DMS153 treated with DMSO at 0.1 percent for 48 hours (cell line): ENCODE measurements around the gene ACVR1.

Experiments used
- DNase-seq: peaks from one replicate; lab custom pipeline; 2025; ENCODE audit not compliant: unreplicated experiment; lab: John Stamatoyannopoulos, UW

The ACVR1 gene

DNA sequence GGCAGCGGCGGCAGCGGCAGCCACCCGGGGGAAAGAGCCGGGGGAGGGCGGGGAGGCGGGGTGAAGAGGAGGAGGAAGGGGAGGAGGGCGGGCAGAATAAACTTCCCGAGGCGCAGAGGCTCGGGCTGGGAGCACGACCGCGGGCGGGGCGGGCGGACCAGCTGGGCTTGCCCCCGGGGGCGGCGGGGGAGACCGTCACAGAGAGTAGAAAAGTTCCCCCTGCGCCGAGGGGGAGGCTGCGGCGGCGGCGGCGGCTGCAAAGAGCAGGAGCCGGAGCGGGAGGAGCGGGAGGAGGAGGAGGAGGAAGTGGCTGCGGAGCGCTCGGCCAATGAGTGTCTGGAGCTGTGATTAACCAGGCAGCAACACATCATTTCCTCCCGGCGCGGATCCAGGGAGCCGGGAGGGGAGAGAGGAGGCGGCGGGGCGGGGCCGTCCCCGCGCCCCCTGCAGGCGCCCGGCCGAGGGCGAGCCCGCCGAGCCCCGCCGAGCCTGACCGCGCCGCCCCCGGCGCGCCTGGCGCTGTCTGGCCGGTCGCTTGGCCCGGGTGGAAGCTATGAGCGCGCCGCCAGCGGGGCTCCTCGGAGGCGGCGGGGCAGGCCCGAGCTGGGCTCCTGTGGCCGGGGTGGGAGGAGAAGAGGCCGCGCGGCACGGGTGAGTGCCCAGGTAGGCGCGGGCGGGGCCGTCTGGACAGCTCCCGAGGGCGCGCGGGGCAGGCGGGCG lies at the start of gene ACVR1:
Gene ACVR1, minus strand, starts transcription at position 265 of the 720 bp plus-strand sequence. CDS start 76,837 bp downstream, outside the sequence.
- DNase-seq: peak; percentile 90

DNA sequence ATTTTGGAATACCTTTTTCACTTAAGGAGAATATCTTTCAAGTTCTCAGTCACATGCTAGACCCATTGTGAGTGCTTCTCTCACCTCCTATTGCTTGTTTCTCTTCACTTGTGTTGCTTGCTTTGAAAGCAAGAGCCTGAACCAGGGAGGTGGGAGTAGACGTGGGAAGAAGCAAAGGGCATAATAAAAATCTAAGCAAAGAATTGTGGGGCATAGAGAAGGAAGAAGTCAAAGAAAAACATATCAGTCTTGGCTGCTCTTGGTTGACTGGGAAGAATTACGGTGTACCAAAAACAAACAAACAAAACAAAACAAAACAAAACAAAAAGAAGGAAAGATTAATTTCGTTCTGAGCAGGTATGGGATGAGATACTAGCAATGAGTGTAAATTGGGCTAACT lies 48.9 kb upstream of the ACVR1 start:
- DNase-seq: no peak

DNA sequence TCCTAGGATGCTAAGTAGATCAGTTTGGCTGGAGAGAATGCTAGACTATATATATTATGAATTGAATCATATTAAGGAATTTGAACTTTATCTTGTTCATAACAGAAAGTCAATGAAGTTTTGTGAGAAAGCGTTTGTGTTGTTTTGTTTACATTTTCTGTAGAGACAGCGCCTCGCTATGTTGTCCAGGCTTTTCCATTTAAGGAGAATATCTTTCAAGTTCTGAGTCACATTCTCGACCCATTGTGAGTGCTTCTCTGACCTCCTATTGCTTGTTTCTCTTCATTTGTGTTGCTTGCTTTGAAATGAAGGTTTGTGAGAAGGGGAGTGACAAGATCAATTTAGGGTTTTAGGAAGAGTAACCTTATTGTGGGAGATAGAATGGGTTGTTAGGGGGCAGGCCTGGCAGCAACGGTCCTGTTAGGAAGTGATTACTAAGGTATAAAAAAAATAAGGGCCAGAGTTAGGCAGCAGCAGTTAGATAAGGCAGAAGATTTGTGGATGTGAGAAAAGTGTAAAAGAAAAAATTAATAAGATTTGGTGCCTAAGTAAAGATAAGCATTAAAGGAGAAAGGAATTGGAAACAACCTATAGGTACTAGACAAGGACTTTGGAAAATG lies 47.6 kb upstream of the ACVR1 start:
- DNase-seq: no peak

DNA sequence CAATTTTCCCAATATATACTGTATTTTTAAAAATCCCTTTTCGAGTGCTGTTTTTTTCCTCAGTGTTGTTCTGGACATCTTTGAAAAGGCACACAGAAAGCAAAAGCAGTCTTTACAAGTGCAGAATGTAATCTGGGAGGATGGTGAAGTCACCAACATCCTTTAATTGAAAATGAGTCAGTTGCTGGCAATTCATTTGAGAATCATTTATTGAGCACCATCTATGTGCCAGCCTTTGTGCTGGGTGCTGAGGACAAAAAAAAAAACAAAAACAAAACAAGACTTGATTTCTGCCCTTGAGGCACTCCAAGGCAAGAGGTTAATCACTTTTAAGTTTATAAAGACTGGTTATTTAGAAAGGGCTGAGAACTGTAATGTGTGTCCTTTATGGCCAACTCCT lies 46.7 kb upstream of the ACVR1 start:
- no peak for DNase-seq

DNA sequence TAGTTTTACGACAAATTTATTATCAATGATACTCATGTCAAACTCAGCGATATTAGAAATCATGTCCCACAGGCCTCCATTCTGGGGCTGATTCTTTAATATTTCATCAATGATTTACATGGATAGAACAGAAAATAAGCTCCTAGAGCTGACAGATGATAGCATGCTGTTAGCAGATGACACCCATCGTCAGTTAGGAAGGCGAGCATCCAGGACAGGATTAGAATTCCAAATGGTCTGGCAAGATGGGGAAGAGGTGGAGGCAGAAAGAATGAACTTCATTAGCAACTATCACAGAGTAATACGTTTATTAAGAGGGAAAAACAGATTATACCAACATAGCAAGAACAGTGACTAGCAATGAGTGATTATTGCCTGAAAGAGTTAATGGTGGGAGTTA lies 46.2 kb upstream of the ACVR1 start:
- no peak for DNase-seq

DNA sequence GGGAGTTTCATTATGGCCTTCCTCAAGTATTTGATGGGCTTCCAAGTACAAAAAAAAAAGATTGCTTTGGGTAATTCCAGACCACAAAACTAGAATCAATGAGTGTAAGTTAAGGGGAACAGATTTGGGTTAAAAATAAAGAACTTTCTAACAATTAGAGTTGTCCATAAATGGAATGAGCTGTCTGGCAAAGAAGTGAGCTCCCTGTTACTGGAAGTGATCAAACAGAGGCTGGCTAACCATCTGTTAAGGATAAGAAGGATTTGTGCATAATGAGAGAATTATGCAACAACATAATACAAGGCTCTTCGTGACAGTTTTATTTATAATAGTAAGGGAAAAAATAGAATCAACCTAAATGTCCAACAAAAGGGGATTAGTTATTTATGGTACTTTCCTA lies 44.6 kb upstream of the ACVR1 start:
- no peak for DNase-seq

DNA sequence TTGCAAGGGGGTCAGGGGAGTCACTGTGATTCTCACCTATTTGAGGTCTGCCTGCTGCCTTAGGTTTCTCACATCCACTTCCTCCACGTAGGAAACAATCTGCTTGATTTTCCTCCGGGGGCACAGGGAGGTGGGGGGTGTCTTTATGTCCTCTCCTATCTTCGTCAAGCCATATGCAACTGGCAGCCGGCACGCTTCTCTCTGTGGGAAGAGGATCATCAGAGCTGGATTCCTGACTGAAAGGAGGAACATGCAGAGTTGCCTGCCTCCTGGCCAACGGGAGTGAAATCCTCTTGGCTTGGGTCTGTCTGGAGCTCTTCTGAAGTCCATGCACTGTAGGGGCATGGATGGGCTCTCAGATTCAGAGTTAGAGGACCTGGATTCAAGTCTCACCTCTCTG lies 43.1 kb upstream of the ACVR1 start:
- no peak for DNase-seq

DNA sequence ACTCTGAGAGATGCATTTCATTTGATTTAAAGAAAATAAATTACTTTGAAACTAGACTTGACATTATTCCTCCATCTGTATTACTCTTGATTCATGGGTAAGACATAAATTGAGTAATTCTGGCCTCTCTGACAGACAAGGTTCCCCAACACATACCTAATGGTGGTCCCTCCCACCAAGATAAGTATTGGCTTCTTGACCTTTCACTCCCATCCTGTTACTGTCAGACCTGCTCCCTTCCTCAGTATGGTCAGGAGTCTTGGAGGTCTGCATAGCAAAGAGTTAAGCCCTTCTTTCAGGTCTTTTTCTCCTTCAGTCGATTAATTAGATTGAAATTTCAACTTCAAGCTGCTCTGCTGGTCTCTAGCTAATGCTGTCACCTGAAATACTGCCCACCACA lies 42.2 kb upstream of the ACVR1 start:
- DNase-seq: no peak

DNA sequence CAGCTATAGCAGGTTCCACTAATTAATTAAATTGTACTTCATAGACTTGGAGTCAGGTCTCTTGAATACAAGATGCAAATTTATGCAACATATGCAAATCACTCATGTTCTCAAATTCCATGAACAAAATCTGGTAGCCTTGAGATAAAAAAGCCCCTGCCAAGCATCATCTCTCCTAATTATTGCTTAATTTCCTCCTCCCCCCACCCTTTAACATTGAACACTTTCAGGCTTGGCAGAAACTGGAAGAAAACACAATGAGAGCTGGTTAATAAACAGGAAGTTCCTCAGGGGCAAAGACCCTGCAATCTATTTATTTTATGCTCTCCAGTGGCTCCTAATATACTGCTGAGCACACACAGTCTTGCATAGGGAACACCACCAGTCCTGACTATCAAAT lies 35.6 kb upstream of the ACVR1 start:
- DNase-seq: no peak

DNA sequence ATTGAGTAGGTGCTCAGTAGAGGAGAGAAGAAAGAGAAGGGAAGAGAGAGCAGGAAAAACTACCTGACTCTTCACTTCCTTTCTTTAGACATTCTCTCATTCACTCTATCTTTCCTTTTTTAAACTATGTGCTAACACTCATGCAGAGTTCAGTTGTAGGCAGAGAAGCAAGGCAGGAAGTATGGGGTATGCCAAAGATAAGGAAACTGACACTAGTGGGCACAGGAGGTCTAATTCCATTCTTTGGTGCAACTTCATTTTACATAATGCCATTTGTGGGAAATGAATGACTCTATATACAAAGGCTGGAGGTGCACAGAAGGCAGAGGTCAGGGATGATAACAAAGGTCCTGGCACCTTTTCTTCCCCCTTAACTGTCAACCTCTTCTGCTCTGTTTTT lies 35.1 kb upstream of the ACVR1 start:
- no peak for DNase-seq

DNA sequence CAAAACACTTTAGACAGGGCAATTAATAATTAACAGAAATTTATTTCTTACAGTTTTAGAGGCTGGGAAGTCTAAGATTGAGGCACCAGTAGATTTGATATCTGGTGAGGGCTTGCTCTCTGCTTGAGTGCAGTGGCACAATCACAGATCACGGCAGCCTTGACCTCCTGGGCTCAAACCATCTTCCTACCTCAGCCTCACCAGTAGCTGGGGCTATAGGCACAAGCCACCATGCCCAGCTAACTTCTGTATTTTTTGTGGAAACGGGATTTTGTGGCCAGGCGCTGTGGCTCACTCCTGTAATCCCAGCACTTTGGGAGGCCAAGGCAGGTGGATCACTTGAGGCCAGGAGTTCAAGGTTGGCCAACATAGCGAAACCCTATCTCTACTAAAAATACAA lies 29.0 kb upstream of the ACVR1 start:
- no peak for DNase-seq

DNA sequence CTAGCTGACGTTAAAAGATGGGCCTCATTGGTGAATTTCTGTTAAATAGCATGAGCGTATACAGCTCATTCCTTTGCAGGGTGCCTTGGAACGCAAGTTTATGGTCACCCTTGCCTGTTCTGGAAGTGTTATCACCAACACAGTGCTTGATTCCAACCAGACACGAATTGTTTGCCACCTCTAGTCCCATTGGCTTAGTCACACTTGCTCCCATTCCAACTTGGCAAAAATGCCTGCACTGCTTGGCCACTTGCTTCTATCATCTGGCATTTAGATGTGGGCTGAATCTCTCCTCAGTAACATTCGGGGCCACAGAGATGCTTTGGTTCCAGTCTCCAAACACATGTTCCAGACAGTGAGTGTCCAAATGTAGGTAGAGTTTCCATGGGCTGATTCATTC lies 27.5 kb upstream of the ACVR1 start:
- no peak for DNase-seq

DNA sequence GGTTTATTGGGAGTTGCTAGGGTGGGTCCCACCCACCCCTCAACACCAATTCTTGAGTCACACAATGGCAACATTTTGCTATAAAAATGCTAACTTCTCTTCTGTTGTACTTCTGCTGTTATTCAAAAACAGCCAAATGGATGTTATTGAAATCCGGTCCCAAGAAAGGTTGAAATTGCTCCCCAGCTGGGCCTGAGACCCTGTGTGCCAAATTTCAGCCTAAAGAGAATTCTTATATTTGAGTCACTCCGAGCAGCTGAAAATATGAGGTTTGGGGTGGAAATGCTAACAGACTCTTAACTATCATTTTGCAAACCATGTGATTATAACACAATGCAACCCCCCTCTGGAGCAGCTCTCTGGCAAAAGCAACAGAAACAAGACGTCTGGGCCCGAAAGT lies 27.0 kb upstream of the ACVR1 start:
- DNase-seq: no peak

DNA sequence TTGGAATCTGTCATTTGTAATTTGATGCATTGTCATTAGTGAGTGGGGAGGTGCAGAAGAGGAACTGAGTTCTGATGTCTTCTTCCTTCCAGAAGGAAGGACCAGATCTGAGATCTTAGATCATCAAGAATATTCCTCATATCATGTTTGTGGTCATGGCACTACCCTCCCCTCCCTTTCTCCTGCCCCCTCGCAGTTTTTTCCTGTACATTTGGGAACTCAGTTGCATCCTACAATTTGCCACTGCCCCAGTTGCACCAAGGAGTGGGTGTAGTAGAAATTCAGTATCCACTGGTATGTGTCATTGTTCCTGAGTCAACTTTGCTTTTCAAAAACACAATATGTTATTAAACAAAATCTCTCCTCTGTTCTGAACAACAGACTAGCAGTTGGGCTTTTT lies 26.6 kb upstream of the ACVR1 start:
- DNase-seq: no peak

DNA sequence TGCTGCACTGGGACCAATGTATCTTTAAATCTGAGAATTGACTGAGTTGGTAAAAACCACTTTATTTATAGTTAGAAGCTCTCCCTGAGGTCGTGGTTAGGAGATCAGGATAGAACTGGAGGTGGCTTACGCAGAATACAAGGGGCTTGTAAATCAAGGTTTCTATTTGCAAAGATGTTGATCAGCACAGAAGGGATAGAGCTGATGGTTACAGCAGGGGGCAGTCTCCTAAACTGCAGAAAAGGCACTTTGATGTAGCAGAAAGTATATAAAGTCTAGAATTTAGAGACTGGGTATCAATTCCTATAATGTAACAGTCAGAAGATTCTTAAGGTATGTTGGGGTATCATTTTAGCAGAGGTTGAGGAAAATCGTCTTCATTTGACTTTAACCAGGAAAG lies 25.2 kb upstream of the ACVR1 start:
- no peak for DNase-seq

DNA sequence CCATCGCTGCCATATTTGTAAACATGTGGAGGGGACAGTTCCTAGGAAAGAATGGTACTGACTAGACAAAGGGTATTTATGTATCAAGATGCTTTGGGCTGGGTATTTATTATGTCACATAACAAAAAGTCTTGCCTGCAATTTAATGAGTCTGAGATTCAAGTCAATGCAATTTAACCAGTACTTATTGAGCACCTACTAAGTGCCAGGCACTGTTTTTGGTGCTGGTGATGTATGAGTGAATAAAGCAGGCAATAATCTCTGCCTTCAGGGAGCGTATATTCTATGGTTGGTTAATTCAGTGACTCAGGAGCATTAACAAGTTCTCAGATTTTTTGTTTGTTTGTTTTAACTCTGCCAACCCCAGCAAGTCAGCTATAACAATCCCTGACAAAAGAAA lies 24.6 kb upstream of the ACVR1 start:
- DNase-seq: no peak

DNA sequence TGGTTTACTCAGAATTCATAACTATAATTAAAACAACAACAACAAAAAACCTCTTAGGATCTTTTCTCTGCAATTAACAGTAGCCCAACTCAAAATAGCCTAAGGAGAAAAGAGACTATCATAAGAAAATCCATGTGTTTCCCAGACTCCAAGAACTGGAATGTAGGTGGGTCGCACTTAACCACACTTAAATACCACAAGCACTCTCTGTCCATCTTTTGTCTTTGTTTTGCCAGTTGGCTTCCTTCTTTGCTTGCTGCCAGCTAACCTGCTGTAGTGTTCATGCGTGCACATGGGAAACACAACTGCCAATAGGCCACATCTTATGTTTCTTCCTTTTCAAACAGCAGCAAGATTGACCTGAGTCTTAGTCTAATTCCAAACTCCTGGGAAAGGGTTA lies 24.1 kb upstream of the ACVR1 start:
- DNase-seq: no peak

DNA sequence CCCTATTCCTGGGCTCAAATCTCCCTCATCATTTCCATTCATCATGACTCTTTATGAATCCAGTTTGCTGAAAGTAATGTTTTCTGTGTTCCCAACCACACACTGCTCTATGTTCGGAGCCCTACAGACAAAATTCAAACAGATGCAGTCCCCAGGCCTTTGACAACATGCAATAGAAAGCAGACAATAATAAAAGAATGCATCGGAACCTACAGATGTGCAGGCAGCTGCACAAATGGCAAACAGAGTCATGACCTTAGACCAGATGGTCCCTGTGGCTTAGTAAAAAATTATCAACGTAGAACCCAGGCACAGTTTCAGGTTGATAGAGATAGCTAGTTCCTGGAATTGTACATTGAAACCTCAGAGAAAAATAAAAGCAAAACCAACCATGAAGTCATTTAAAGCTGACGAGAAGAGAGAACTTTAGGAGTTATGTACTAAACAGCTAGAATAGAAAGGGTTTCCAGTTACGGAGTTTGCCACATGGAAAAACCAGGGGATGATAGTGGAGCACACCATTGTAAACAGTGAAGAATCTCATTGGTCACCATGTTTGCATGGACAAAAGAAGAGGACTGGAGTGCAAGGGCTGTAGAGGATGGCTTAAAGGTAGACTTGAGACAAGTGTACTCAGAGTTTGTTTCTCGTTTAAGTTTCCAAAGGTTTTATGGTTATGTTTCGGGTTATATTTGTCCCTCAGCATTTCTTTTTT lies 23.2 kb upstream of the ACVR1 start:
- no peak for DNase-seq

DNA sequence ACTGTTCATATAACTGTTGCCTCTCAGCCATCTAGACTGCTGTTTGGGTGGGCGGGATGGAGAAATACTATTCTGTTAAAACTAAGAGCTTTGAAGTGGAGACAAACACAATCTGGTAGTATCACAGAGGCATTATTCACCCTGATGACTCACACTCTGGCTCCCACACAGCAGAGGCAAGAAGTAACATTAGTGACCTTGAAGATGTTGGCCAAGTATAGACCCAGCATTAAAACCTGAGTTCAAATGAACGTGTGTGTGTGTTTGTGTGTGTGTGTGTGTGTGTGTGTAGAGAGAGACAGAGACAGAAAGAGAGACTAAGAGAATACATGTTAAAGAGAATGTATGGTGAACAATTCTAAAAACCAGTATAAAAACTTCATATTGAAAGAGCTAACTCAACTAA lies 22.5 kb upstream of the ACVR1 start:
- DNase-seq: no peak

DNA sequence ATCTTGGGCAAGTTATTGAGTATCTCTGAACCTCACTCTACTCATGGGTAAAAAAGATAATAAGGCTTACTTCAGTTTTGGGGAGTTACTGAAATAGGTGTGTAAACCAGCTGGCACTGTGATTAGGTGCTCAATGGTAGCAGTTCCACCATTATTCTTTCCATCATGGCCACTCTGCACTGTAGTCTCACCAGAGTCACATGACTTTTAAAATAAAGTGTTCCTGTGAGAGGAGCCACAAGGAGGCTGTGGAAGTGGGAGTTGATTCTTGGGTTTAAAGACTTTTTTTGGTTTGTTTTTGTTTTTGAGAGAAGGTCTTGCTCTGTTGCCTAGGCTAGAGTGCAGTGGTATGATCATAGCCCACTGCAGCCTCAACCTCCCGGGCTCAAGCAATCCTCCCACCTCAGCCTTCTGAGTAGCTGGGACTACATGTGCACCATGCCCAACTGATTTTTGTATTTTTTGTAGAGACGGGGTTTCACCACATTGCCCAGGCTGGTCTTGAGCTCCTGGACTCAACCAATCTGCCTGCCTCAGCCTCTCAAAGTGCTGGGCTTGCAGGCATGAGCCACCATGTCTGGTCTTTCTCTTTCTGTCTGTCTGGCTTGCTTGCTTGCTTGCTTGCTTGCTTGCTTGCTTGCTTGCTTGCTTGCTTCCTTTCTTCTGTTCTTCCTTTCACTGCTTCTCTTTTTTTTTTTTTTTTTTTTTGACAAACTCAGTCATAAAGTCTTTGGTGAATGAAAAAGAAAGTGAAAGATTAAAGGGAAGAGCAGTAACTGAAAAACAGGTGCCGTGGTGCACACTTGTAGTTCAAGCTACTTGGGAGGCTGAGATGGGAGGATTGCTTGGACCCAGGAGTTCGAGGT lies 21.2 kb upstream of the ACVR1 start:
- DNase-seq: no peak

DNA sequence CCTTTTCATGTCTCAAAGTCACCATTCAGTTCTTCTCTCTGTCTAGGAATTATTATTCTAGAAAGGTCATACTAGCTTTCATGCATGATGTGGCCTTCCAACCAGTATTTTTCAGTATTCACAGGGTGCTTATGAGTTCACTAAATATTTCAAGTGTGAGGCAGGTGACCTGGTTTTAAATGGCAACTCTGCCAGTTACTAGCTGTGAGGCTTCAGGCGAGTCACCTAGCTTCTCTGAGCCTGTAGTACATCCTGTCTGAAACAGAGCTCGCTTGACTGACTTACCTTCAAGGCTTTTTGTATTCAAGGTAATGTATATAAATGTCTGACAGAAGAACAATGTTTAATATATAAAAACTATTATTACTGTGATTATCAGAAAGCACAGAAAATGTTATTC lies 19.4 kb upstream of the ACVR1 start:
- no peak for DNase-seq
